HFF-Myc (cell line): ENCODE measurements around the gene TMEM198.

ENCODE experiments used
- DNase-seq: peaks from one replicate; pipeline ENCODE4 v3.0.0-alpha.2; 2011; ENCODE audit warnings: low read depth; ENCODE audit errors: extremely low read depth
- H3K4me3 ChIP-seq: replicated peaks from 2 replicates; pipeline ENCODE4 v1.5.1; 2011; ENCODE audit warnings: low read depth, mild to moderate bottlenecking, control low read depth, low read length
- CTCF ChIP-seq: IDR thresholded peaks from 2 replicates; pipeline ENCODE4 v1.5.1; 2012; ENCODE audit warnings: mild to moderate bottlenecking, low read depth, low read length, control low read depth; ENCODE audit errors: missing control alignments

The TMEM198 gene

GRCh38 chr2:219562049-219563020 is 18.5 kb downstream of the TMEM198 start:
- no peak overlapping the region for H3K4me3 ChIP-seq
- no peak for DNase-seq
- TF ChIP-seq CTCF = no peak

- TF ChIP-seq CTCF = no peak
- no peak for DNase-seq
- no peak overlapping the region for H3K4me3 ChIP-seq
Observed at GRCh38 chr2:219563271-219563928, 19.6 kb downstream of the TMEM198 start.

GRCh38 chr2:219565130-219566080 is 21.6 kb downstream of the TMEM198 start:
- no peak overlapping the region for H3K4me3 ChIP-seq
- no peak for DNase-seq

GRCh38 chr2:219566640-219567039 is 22.8 kb downstream of the TMEM198 start:
- no peak for DNase-seq
- no peak overlapping the region for H3K4me3 ChIP-seq
- no peak for TF ChIP-seq CTCF

More at GRCh38 chr2:219565130-219566080, 21.6 kb downstream of the TMEM198 start:
- TF ChIP-seq CTCF = no peak

GRCh38 chr2:219567131-219567530 is 23.3 kb downstream of the TMEM198 start:
- no peak for TF ChIP-seq CTCF
- no peak overlapping the region for H3K4me3 ChIP-seq
- DNase-seq = no peak

- TF ChIP-seq CTCF = no peak
- no peak for DNase-seq
- H3K4me3 ChIP-seq = no peak overlapping the region
Observed at GRCh38 chr2:219567791-219568361, 24.0 kb downstream of the TMEM198 start.
